Keratinocyte (primary cell): ENCODE results near the gene NEK6. TPM values are rescaled to one million over a fixed set of nuclear protein-coding genes. Genes with fewer than 3 reads are reported as not detected.

Source experiments
- DNase-seq: peaks from one replicate; pipeline ENCODE4 v3.0.0-alpha.2; 2011; ENCODE audit warnings: low read depth, missing footprints, low spot score
- FAIRE-seq: peaks from 2 replicates; lab custom pipeline; 2011; peaks lifted over from hg19 to GRCh38; lab: Jason Lieb, UNC
- H2AFZ ChIP-seq: 2 replicates; pipeline ENCODE4 v1.6.0; 2012; ENCODE audit warnings: low read length, control low read depth, inconsistent platforms; ENCODE audit not compliant: control insufficient read depth
- H3K27ac ChIP-seq: 2 replicates; pipeline ENCODE4 v1.5.1; 2011; ENCODE audit warnings: low read length; ENCODE audit not compliant: control insufficient read depth, insufficient read depth
- H3K27me3 ChIP-seq: 3 replicates; pipeline ENCODE4 v1.6.0; 2011; ENCODE audit warnings: low read length; ENCODE audit not compliant: control insufficient read depth, insufficient read depth; ENCODE audit errors: extremely low read depth
- H3K36me3 ChIP-seq, 2 experiments: 2 replicates in 1 of 2; 3 replicates in 1 of 2; pipeline ENCODE4 v1.5.1; 2011; ENCODE audit warnings: low read length in 2 of 2, mild to moderate bottlenecking in 1 of 2; ENCODE audit not compliant: control insufficient read depth in 2 of 2, insufficient read depth in 2 of 2; ENCODE audit errors: extremely low read depth in 1 of 2
- H3K4me1 ChIP-seq: 3 replicates; pipeline ENCODE4 v1.5.1; 2011; ENCODE audit warnings: low read length; ENCODE audit not compliant: control insufficient read depth, insufficient read depth; ENCODE audit errors: extremely low read depth
- H3K4me2 ChIP-seq: 3 replicates; pipeline ENCODE4 v1.6.0; 2011; ENCODE audit warnings: low read depth, low read length; ENCODE audit not compliant: control insufficient read depth, insufficient read depth; ENCODE audit errors: extremely low read depth
- H3K4me3 ChIP-seq, 3 experiments: fragments of 200-600 bp in 1 of 3; sonication (generic) in 1 of 3; 2 replicates in 2 of 3; 3 replicates in 1 of 3; pipeline ENCODE4 v1.5.1; 2011 to 2016; ENCODE audit warnings: low read length in 3 of 3, mild to moderate bottlenecking in 3 of 3, control low read depth in 2 of 3, inconsistent platforms in 1 of 3, low read depth in 1 of 3, mixed read lengths in 1 of 3, mixed run types in 1 of 3, moderate library complexity in 1 of 3; ENCODE audit not compliant: control insufficient read depth in 2 of 3, insufficient read depth in 2 of 3; ENCODE audit errors: extremely low read depth in 1 of 3
- H3K79me2 ChIP-seq: 2 replicates; pipeline ENCODE4 v1.6.0; 2012; ENCODE audit warnings: low read length; ENCODE audit not compliant: control insufficient read depth, insufficient read depth
- H3K9ac ChIP-seq: 3 replicates; pipeline ENCODE4 v1.6.0; 2011; ENCODE audit warnings: low read length; ENCODE audit not compliant: control insufficient read depth, insufficient read depth; ENCODE audit errors: extremely low read depth
- H3K9me1 ChIP-seq: 3 replicates; pipeline ENCODE4 v1.6.0; 2011; ENCODE audit warnings: low read length; ENCODE audit not compliant: control insufficient read depth, insufficient read depth; ENCODE audit errors: extremely low read depth
- H3K9me3 ChIP-seq: 2 replicates; pipeline ENCODE4 v1.5.1; 2012; ENCODE audit warnings: low read depth, low read length; ENCODE audit not compliant: control insufficient read depth
- H4K20me1 ChIP-seq: 3 replicates; pipeline ENCODE4 v1.6.0; 2011; ENCODE audit warnings: low read length; ENCODE audit not compliant: control insufficient read depth, insufficient read depth; ENCODE audit errors: extremely low read depth
- EZH2 ChIP-seq: IDR thresholded peaks from one replicate; pipeline ENCODE4 v1.6.1; 2012; ENCODE audit warnings: inconsistent platforms, mild to moderate bottlenecking, low read length, moderate library complexity
- dilution Hi-C: fragments of 300-500 bp; cut with MboI; formaldehyde crosslinking; loops from one replicate; pipeline ENCODE4 v1.7.0; 2020; ENCODE audit warnings: low sequenced_read_pairs; ENCODE audit not compliant: extremely low pct_ligation_motif_present
- polyA plus RNA-seq, 5 experiments: library from polyadenylated mRNA; depleted of rRNA in 3 of 5; stranded (reverse) in 3 of 5; stranded (forward) in 1 of 5; unstranded in 1 of 5; fragments of >200 nt; gene quantifications; 1 replicate in 1 of 5; 2 replicates in 3 of 5; 3 replicates in 1 of 5; pipeline versions ENCODE4 v1.2.1 to v1.2.3, GENCODE V29; 2011 to 2012; ENCODE audit warnings: missing spikeins in 2 of 5, low read depth in 1 of 5, low replicate concordance in 1 of 5
- TF ChIP-seq, protein P1 (sequence below), 3 experiments: IDR thresholded peaks in 1 of 3; conservative IDR thresholded peaks in 1 of 3; optimal IDR thresholded peaks in 1 of 3; 2 replicates in 2 of 3; 3 replicates in 1 of 3; pipeline versions ENCODE3 to v1.5.1; 2011; ENCODE audit warnings: low read length in 3 of 3, mild to moderate bottlenecking in 3 of 3, moderate library complexity in 2 of 3, control low read depth in 1 of 3, inconsistent platforms in 1 of 3; ENCODE audit not compliant: insufficient read depth in 2 of 3; ENCODE audit errors: extremely low read depth in 1 of 3

NEK6 gene
- polyA plus RNA-seq, 1 donor (not counting 4 experiments of a cell fraction or from before 2014, with no cell fraction given) = 56.4 TPM

DNA sequence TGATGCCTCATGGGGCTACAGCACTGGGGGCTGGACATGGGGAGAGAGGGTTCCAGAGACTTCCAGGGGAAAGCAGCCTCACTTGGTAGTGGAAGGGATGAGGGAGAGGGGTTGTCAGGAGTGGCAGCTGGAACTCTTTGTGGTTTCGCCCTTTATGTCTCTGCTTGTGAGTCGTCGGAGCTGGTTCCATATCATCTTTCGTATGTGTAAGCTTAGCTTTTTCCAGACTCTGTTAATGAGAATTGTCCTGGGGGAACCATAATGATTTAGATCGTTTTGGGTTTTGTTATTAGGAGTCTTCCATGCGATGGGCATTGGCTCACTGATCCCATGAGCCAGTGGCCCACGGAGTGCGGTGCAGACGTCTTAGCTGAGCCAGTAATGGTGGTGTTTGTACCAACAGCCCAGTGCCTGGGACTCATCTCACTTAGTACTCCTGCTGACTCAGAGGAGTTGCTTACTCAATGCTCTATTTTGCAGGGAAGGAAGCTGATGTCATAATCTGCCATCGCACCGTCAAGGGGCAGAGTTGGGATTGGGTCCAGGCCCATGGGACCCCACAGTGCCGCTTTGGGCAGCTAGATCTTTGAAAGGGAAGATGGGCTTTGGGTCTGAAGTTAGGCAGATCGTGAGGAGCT lies 48.5 kb downstream of the NEK6 start:
- Histone ChIP-seq H3K9ac (no peak overlapping the region), H3K4me2 (peak overlapping the region; percentile 56), H3K9me3 (no peaks in the 10 kb centered on the region), H3K9me1 (peaks cover 2% of the 10 kb centered on the region), H3K4me3 (no peak overlapping the region), H3K36me3 (peaks cover 10 to 51% of the 10 kb centered on the region in 2 experiments), H3K27me3 (no peaks in the 10 kb centered on the region), H3K27ac (peak overlapping the region; percentile 75), H2AFZ (no peak overlapping the region), H3K79me2 (peaks cover 32% of the 10 kb centered on the region), H4K20me1 (no peaks in the 10 kb centered on the region), H3K4me1 (peaks cover 48% of the 10 kb centered on the region)
- peak; percentile 67 for FAIRE-seq
- peak; percentile 11 for DNase-seq
- dilution Hi-C loops = loop anchor here (25.0 kb wide), 1 partner anchor 194 kb away; no protein-coding TSS in a partner anchor
- TF ChIP-seq, protein P1, sequence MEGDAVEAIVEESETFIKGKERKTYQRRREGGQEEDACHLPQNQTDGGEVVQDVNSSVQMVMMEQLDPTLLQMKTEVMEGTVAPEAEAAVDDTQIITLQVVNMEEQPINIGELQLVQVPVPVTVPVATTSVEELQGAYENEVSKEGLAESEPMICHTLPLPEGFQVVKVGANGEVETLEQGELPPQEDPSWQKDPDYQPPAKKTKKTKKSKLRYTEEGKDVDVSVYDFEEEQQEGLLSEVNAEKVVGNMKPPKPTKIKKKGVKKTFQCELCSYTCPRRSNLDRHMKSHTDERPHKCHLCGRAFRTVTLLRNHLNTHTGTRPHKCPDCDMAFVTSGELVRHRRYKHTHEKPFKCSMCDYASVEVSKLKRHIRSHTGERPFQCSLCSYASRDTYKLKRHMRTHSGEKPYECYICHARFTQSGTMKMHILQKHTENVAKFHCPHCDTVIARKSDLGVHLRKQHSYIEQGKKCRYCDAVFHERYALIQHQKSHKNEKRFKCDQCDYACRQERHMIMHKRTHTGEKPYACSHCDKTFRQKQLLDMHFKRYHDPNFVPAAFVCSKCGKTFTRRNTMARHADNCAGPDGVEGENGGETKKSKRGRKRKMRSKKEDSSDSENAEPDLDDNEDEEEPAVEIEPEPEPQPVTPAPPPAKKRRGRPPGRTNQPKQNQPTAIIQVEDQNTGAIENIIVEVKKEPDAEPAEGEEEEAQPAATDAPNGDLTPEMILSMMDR (optimal IDR thresholded peaks at IDR 0.05 in 1 of 3, IDR thresholded peaks at IDR 0.05 in 1 of 3, conservative IDR thresholded peaks at IDR 0.05 in 1 of 3; ENCODE audit: extremely low read depth in 1 of 3, insufficient read depth in 2 of 3, low read length in 3 of 3) = no peak
- no peak for TF ChIP-seq EZH2

DNA sequence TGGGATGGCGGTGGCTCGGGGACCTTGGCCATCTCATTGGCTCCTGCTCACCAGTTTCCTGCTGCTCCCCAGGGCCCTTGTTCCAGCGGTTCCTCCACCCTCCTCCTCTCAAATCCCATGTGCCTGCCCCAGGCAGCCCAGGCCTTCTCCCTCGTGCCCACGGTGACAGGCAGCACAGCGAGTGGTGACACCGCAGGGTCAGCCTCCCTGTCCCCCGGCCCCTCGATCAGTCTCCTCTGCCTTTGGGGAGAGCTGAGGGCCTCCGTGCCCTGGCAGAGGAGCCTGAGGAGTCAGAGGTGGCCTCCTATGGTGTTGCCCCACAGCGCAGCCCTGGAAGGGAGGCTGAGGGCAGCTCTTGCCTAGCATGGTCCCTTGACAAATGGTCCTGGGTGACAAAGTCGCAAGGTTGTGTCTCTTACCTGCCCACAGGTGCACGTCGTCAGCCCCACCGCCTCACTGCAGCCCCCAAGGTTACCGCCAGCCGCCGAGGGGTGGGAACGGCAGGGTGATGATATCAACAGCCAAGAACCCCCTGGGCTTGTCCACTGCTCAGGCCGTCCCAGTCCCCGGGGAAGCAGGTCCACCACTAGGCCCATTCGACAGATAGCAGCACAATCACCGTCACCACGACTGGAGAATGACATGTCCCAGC lies 49.8 kb downstream of the NEK6 start:
- Histone ChIP-seq H3K9me3 (no peaks in the 10 kb centered on the region), H3K4me2 (no peak overlapping the region), H4K20me1 (no peaks in the 10 kb centered on the region), H3K27ac (no peak overlapping the region), H3K9me1 (peaks cover 2% of the 10 kb centered on the region), H3K27me3 (no peaks in the 10 kb centered on the region), H3K79me2 (peaks cover 30% of the 10 kb centered on the region), H3K4me1 (peaks cover 42% of the 10 kb centered on the region), H3K4me3 (no peak overlapping the region), H3K36me3 (peaks cover 10 to 49% of the 10 kb centered on the region in 2 experiments), H2AFZ (no peak overlapping the region), H3K9ac (no peak overlapping the region)
- dilution Hi-C loops = loop anchor here (25.0 kb wide), 1 partner anchor 195 kb away; no protein-coding TSS in a partner anchor
- TF ChIP-seq, protein P1 (optimal IDR thresholded peaks at IDR 0.05 in 1 of 3, IDR thresholded peaks at IDR 0.05 in 1 of 3, conservative IDR thresholded peaks at IDR 0.05 in 1 of 3; ENCODE audit: extremely low read depth in 1 of 3, insufficient read depth in 2 of 3, low read length in 3 of 3) = no peak
- no peak for TF ChIP-seq EZH2
- DNase-seq (no peak), FAIRE-seq (no peak)
